ENCODE measurements around the gene CCDC38.

CCDC38 gene

DNA sequence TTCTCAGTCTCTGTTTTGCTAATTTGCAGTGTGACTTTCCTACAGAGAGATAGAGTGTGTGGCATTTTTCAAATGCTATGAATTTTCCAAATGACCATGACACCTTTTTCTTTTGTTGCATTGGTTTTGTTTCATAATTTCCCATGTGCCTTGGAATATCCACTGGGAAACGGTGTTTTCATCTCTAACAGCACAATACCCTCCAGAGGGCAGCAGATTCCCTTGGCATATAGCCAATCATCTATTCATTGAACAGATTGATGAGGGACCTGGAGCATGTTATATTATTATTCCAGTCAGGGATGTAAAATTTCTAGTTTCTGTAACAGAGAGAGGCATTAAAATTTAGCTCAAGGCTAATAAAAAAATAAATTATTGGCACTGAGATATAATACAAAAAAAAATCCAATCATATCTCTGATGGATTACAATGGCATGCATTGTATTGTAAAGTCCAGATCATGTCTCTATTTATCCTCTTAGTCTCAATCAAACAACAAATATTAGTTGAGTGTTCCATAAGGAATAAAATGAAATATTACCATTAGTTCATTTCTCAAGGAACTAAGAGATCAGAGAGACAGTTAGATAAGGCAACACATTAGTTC lies 122.2 kb downstream of the CCDC38 start:
- TF ChIP-seq, protein P1, sequence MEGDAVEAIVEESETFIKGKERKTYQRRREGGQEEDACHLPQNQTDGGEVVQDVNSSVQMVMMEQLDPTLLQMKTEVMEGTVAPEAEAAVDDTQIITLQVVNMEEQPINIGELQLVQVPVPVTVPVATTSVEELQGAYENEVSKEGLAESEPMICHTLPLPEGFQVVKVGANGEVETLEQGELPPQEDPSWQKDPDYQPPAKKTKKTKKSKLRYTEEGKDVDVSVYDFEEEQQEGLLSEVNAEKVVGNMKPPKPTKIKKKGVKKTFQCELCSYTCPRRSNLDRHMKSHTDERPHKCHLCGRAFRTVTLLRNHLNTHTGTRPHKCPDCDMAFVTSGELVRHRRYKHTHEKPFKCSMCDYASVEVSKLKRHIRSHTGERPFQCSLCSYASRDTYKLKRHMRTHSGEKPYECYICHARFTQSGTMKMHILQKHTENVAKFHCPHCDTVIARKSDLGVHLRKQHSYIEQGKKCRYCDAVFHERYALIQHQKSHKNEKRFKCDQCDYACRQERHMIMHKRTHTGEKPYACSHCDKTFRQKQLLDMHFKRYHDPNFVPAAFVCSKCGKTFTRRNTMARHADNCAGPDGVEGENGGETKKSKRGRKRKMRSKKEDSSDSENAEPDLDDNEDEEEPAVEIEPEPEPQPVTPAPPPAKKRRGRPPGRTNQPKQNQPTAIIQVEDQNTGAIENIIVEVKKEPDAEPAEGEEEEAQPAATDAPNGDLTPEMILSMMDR (conservative IDR thresholded peaks at IDR 0.05; ENCODE audit: low read length) = peak; percentile 75
- DNase-seq (ENCODE audit: low read depth) = peak; percentile 55
- no peak overlapping the region for H3K4me3 ChIP-seq (ENCODE audit: low read length)

Data from AG10803 (cell line).